CD4-positive, alpha-beta T cell treated with Interleukin-2 at 100 ng/mL for 4 hours (primary cell): ENCODE results near the gene ST3GAL5.
A peak's percentile ranks its signal among the peaks of the same experiment; 100 is the strongest.
"Not testable (repeated sequence)": the region's sequence is repeated elsewhere in the genome, so short reads cannot be mapped to it uniquely, and the experiment has no call there.

Source experiments
- DNase-seq: peaks from one replicate; pipeline ENCODE4 v3.0.0-alpha.2; 2020; ENCODE audit warnings: low spot score

ST3GAL5 gene

GRCh38 chr2:85888684-85889626 is at the start of gene ST3GAL5:
TSS of gene ST3GAL5 (minus strand) at chr2:85888990. CDS start at chr2:85888905, 85 bp downstream.
- DNase-seq: peak; percentile 92

- DNase-seq: no peak
Measured at GRCh38 chr2:85938456-85938855, 49.7 kb upstream of the ST3GAL5 start.

DNA sequence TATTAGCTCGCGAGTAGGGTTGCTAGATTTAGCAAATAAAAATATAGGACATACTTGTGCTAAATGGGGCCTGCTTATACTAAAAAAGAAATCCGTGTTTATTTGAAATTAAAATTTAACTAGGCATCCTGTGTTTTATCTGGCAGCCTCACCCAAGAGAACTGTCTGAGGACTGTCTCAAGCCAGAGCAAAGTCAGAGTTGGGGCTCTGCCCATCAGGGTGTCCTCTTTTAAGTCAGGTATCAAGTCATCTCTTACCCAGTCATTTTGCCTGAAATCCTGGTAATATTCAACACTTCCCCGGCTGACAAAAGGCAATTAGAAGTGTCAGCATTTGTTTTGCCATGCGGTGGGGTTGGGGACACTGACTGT is 48.3 kb upstream of the ST3GAL5 start:
- no peak for DNase-seq

DNA sequence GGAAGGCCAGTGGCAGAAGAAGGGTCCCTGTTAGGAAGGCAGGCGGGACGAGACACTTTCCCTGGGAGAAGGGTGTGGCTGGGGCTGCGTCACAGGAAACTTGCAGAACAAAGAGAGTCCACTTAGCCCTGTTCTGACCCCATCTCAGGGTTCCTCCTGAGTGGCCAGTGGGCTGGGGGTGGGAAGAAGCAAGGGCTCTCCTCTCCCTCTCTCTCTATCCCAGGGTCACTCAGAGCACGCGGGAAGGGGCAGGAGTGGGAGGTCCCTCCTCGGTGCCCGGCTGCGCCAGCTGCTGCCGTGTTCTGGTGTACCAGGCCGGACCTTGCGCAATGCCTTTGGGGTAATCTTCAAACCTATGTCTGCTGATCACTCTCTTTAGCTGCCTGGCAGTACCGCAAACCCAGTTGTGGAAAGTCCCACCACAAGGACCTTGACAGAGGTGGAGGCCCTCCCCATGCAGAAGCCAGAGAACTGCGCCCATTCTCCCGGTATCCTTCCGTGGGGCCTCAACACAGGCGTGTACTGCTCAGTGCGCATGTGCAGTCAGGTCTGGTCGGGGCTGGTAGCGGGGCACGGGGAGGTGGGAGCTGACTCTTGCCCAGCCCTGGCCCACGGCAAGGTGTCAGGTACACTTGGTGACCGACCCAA is 47.8 kb upstream of the ST3GAL5 start:
- no peak for DNase-seq

GRCh38 chr2:85935746-85936208 is 47.0 kb upstream of the ST3GAL5 start:
- DNase-seq: no peak

- DNase-seq: no peak
Measured at GRCh38 chr2:85935170-85935745, 46.5 kb upstream of the ST3GAL5 start.

DNA sequence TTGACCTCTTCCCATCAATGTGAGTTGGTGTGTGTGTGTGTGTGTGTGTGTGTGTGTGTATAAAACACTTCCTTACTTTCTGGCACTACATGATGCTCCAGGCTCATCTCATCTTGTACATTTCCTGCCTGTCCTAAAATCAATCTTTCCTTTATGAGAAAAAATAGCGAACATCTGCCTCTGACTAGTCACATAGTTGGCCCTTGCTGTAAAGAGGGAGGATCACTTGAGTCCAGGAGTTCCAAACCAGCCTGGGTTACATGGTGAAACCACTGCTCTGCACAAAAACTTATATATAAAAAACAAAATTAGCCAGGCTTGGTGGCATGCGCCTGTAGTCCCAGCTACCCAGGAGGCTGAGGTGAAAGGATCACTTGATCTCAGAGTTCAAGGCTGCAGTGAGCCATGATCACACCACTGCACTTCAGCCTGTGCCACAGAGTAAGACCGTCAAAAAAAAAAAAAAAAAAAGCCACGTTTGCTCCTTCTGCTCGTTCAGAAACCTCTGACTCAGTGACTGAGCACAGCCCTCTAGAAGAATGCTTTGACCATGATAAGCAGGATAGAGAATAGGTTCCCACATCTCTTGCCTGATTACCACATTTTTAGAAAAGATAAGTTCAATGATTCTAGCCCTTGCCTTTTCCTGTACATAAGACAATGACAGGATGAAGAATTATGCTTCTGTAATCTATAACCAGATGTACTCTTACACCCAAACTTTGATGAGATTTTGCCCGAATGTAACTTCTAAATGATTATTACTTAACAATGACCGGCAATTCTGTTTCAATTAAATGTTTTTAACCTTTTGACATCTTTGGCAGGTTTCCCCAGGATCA is 45.2 kb upstream of the ST3GAL5 start:
- DNase-seq: no peak

DNA sequence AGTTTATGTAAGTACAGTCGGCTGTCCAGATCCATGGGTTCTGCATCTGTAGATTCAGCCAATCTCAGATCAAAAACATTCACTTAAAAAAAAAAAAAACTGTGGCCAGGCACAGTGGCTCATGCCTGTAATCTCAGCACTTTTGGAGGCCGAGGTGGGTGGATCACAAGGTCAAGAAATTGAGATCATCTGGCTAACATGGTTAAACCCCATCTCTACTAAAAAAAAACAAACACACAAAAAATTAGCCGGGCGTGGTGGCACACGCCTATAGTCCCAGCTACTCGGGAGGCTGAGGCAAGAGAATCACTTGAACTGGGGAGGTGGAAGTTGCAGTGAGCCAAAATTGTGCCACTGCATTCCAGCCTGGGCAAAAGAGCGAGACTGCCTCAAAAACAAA is 42.4 kb upstream of the ST3GAL5 start:
- DNase-seq: not testable (repeated sequence)

GRCh38 chr2:85930129-85931124 is 41.6 kb upstream of the ST3GAL5 start:
- no peak for DNase-seq

DNA sequence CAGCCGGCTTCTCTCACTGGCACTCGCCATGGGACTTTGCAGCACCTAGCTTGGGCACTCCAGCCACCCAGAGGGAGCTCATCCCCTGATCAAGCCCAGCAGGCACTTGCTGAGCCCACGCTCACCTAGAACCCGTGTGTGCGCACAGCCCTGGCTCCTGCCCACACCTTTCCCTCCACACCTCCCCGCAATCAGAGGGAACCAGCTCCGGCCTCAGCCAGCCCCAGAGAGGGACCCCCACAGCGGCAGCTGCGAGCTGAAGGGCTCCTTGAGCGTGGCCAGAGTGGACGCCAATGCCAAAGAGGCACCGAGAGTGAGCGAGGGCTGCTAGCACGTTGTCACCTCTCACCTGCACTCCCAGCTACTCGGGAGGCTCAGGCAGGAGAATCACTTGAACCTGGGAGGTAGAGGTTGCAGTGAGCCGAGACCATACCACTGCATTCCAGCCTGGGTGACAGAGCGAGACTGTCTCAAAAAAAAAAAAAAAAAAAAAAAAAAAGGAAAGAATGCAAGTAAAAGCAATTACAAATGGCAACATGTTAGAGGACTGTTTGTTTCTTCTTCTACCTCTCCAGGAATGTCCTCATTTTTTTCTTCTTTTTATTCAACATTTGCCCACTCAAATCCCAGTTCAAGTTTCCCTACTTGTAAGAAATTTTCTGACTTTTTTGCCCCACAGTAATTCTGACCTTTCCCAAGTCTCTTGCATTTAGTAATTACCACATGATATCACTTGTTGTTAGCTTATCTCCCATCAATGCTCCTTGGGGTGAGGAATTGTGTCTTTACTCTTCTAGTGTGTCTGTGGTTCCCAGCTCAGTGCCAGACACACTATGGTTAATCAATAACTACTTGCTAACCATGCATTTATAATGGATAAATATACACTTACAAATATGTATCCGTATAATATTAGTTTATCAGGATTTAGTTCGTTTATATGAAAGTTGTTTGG is 40.6 kb upstream of the ST3GAL5 start:
- no peak for DNase-seq

GRCh38 chr2:85926931-85927661 is 38.3 kb upstream of the ST3GAL5 start:
- no peak for DNase-seq

- DNase-seq: no peak
Measured at GRCh38 chr2:85926526-85926925, 37.7 kb upstream of the ST3GAL5 start.

- no peak for DNase-seq
Measured at GRCh38 chr2:85925216-85925671, 36.5 kb upstream of the ST3GAL5 start.

DNA sequence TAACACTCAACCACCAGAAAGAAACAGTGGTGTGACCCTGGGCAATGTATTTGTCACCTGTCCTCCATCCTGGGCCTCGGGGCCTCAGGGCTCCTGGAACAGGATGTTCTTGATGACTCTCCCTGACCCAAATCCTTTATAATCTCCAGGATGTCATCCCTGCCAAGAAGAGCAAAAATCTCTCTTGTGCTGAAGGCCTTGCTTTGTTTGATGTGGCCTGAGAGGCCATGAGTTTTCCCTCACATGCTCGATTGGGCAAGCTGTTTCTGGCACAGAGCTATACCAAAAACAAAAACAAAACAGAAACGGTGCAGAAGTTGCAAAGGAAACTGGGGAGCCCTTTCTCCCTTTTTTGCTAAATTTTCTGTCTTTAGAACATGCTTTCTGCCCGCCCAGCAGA is 35.7 kb upstream of the ST3GAL5 start:
- no peak for DNase-seq

- DNase-seq: no peak
Measured at GRCh38 chr2:85922199-85922598, 33.4 kb upstream of the ST3GAL5 start.

DNA sequence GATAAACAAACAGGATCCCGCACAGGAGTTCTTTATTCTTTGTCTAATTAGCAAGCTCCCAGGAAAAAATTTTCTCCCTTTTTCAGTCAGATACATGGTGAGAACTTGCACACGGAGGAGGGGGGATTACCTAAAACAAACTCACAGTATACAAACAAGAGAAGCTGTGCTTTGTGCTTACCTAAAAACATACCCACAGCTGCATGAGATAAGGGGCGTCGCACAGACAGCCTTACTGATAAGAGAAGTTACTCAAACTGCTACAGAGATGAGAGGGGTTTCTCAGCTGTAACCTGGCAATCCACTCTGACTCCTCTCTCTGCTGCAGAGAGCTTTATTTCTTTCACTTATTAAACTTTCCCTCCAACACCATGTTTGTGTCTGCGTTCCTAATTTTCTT is 32.9 kb upstream of the ST3GAL5 start:
- DNase-seq: no peak

DNA sequence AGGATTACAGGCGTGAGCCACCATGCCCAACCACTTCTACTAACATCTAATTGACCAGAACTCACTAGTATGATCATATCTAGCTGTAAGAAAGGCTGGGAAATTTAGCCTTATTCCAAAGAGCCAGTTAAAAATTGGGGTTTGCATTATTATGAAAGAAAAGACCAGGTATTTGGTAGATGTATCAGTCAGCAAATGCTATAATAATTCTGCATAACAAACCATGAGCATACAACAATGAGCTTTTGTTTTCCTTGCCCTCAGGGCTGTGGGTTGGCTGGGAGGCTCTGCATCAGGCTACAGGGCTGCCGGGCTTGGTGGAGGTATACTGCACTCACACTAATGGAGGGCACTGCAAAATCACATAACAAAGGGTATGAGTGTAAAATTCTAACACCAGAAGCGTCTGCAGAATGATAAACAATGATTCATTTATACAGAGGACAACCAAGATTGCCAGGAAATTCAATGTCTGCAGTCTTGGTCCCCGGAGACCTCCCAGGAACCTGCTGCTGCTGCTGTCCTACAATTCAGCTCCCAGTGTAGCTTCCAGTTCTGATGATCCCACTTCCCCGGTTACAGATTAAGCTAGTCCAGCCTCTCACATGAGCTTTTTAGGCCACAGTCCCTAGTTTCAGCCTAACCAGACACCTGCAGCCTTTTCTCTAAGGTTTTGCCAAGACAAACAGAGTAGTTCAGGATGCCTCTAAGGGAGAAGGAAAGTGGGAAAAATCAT is 32.2 kb upstream of the ST3GAL5 start:
- no peak for DNase-seq
